Activated CD8-positive, alpha-beta memory T cell treated with anti-CD3 and anti-CD28 coated beads for 1 hour (primary cell): ENCODE data around the gene PRKG1.

Experiments used
- DNase-seq, 2 donors: peaks; one replicate each; pipeline ENCODE4 v3.0.0-alpha.2; 2020; ENCODE audit warnings: low read depth in 1 of 2; ENCODE audit errors: extremely low read depth in 1 of 2

PRKG1 gene

GRCh38 chr10:51215951-51216834 lies 141.9 kb downstream of the PRKG1 start:
- no peak for DNase-seq

- DNase-seq = no peak
Observed at GRCh38 chr10:51217505-51217904, 143.2 kb downstream of the PRKG1 start.

GRCh38 chr10:51224671-51225161 lies 150.4 kb downstream of the PRKG1 start:
- no peak for DNase-seq

GRCh38 chr10:51227897-51228713 lies 153.8 kb downstream of the PRKG1 start:
- DNase-seq = no peak

- no peak for DNase-seq
Observed at GRCh38 chr10:51228714-51229100, 154.4 kb downstream of the PRKG1 start.

- DNase-seq = no peak
Observed at GRCh38 chr10:51230887-51231585, 156.7 kb downstream of the PRKG1 start.

GRCh38 chr10:51231754-51232153 lies 157.5 kb downstream of the PRKG1 start:
- DNase-seq = no peak

GRCh38 chr10:51233337-51234100 lies 159.2 kb downstream of the PRKG1 start:
- DNase-seq = no peak

GRCh38 chr10:51235865-51236264 lies 161.6 kb downstream of the PRKG1 start:
- no peak for DNase-seq

- no peak for DNase-seq
Observed at GRCh38 chr10:51239006-51239405, 164.7 kb downstream of the PRKG1 start.

GRCh38 chr10:51241461-51241860 lies 167.2 kb downstream of the PRKG1 start:
- no peak for DNase-seq

- no peak for DNase-seq
Observed at GRCh38 chr10:51242393-51242792, 168.1 kb downstream of the PRKG1 start.

GRCh38 chr10:51244309-51244708 lies 170.0 kb downstream of the PRKG1 start:
- no peak for DNase-seq

GRCh38 chr10:51244748-51245490 lies 170.6 kb downstream of the PRKG1 start:
- no peak for DNase-seq

GRCh38 chr10:51246156-51246555 lies 171.9 kb downstream of the PRKG1 start:
- no peak for DNase-seq

- no peak for DNase-seq
Observed at GRCh38 chr10:51250278-51250920, 176.1 kb downstream of the PRKG1 start.

GRCh38 chr10:51251110-51251509 lies 176.8 kb downstream of the PRKG1 start:
- no peak for DNase-seq

GRCh38 chr10:51255381-51255780 lies 181.1 kb downstream of the PRKG1 start:
- no peak for DNase-seq
